WTC11 (cell line): Measurements from ENCODE around the gene SEBOX. TPM values are rescaled to one million over a fixed set of nuclear protein-coding genes. Genes with fewer than 3 reads are reported as not detected.

ENCODE experiments used
- ATF2 ChIP-seq: sonication (generic); formaldehyde crosslinking; IDR thresholded peaks from 2 replicates; pipeline ENCODE4 v1.8.1; 2022; ENCODE audit warnings: low read depth, missing genetic modification reagents, borderline replicate concordance
- E2F5 ChIP-seq: sonication (generic); formaldehyde crosslinking; IDR thresholded peaks from 2 replicates; pipeline ENCODE4 v1.8.1; 2022; ENCODE audit warnings: mild to moderate bottlenecking, moderate library complexity, missing genetic modification reagents
- ESRRA ChIP-seq: sonication (generic); formaldehyde crosslinking; IDR thresholded peaks from 2 replicates; pipeline ENCODE4 v1.8.1; 2022; ENCODE audit warnings: mild to moderate bottlenecking, missing genetic modification reagents, borderline replicate concordance
- FOXJ3 ChIP-seq: sonication (generic); formaldehyde crosslinking; IDR thresholded peaks from 2 replicates; pipeline ENCODE4 v1.9.0; 2021; ENCODE audit warnings: missing genetic modification reagents, mild to moderate bottlenecking, borderline replicate concordance
- FOXK1 ChIP-seq: sonication (generic); formaldehyde crosslinking; IDR thresholded peaks from 2 replicates; pipeline ENCODE4 v1.8.0; 2022; ENCODE audit warnings: mild to moderate bottlenecking, moderate library complexity, missing genetic modification reagents
- FOXP4 ChIP-seq: sonication (generic); formaldehyde crosslinking; IDR thresholded peaks from 2 replicates; pipeline ENCODE4 v1.8.0; 2022; ENCODE audit warnings: mild to moderate bottlenecking, missing genetic modification reagents
- HMGXB4 ChIP-seq: sonication (generic); formaldehyde crosslinking; IDR thresholded peaks from 2 replicates; pipeline ENCODE4 v1.8.1; 2023; ENCODE audit warnings: mild to moderate bottlenecking, moderate library complexity, missing genetic modification reagents
- KAT7 ChIP-seq: sonication (generic); formaldehyde crosslinking; IDR thresholded peaks from 2 replicates; pipeline ENCODE4 v1.8.1; 2023; ENCODE audit warnings: missing genetic modification reagents, mild to moderate bottlenecking, borderline replicate concordance
- MXD4 ChIP-seq: fragments of 250-450 bp; sonication (Bioruptor Pico); IDR thresholded peaks from 2 replicates; pipeline ENCODE4 v1.8.0; 2021; ENCODE audit warnings: mild to moderate bottlenecking, moderate library complexity, borderline replicate concordance
- NFATC4 ChIP-seq: fragments of 250-450 bp; sonication (Bioruptor Pico); IDR thresholded peaks from 2 replicates; pipeline ENCODE4 v1.9.0; 2021; ENCODE audit warnings: mild to moderate bottlenecking
- NR1H2 ChIP-seq: sonication (generic); formaldehyde crosslinking; IDR thresholded peaks from 2 replicates; pipeline ENCODE4 v1.9.0; 2021; ENCODE audit warnings: mild to moderate bottlenecking, moderate library complexity, missing genetic modification reagents
- PREB ChIP-seq: sonication (generic); formaldehyde crosslinking; IDR thresholded peaks from 2 replicates; pipeline ENCODE4 v1.8.1; 2022; ENCODE audit warnings: mild to moderate bottlenecking, missing genetic modification reagents, moderate library complexity, borderline replicate concordance
- RORB ChIP-seq: fragments of 250-450 bp; sonication (Bioruptor Pico); IDR thresholded peaks from 2 replicates; pipeline ENCODE4 v1.9.0; 2021; ENCODE audit warnings: mild to moderate bottlenecking
- SOX15 ChIP-seq: fragments of 250-450 bp; sonication (Bioruptor Pico); IDR thresholded peaks from 2 replicates; pipeline ENCODE4 v1.9.0; 2021; ENCODE audit warnings: mild to moderate bottlenecking
- TEAD1 ChIP-seq: sonication (generic); formaldehyde crosslinking; IDR thresholded peaks from 2 replicates; pipeline ENCODE4 v1.8.0; 2022; ENCODE audit warnings: mild to moderate bottlenecking, missing genetic modification reagents
- ZNF121 ChIP-seq: sonication (generic); formaldehyde crosslinking; IDR thresholded peaks from 2 replicates; pipeline ENCODE4 v1.8.0; 2023; ENCODE audit warnings: missing genetic modification reagents
- ZNF281 ChIP-seq: sonication (generic); formaldehyde crosslinking; IDR thresholded peaks from 2 replicates; pipeline ENCODE4 v1.8.0; 2023; ENCODE audit warnings: mild to moderate bottlenecking, missing genetic modification reagents
- ZNF532 ChIP-seq: fragments of 250-450 bp; sonication (Bioruptor Pico); IDR thresholded peaks from 2 replicates; pipeline ENCODE4 v1.9.0; 2021; ENCODE audit warnings: mild to moderate bottlenecking, borderline replicate concordance
- total RNA-seq: library from RNA; stranded (reverse); gene quantifications from 3 replicates; pipeline ENCODE4 v1.2.3, GENCODE V29; 2021

The SEBOX gene
- total RNA-seq, 1 experiment from 2014 or later: not detected

- TF ChIP-seq ZNF532 (CRISPR knock-in tag) (no peak), FOXK1 (CRISPR knock-in tag) (no peak), PREB (no peak), ESRRA (CRISPR knock-in tag) (0 out of 2 replicates have a peak, but pooled peaks have one; percentile 35), KAT7 (peak; percentile 80; the same call in 1 of the 2 replicates), HMGXB4 (CRISPR knock-in tag) (0 out of 2 replicates have a peak, but pooled peaks have one; percentile 26), SOX15 (CRISPR knock-in tag) (no peak), FOXJ3 (CRISPR knock-in tag) (no peak), E2F5 (peak; percentile 38; the same call in 1 of the 2 replicates), MXD4 (no peak), TEAD1 (CRISPR knock-in tag) (no peak), FOXP4 (CRISPR knock-in tag) (no peak; the same call in 1 of the 2 replicates), RORB (CRISPR knock-in tag) (no peak), NR1H2 (CRISPR knock-in tag) (no peak), ZNF121 (CRISPR knock-in tag) (no peak), ZNF281 (CRISPR knock-in tag) (no peak), ATF2 (CRISPR knock-in tag) (no peak), NFATC4 (CRISPR knock-in tag) (no peak)
Measured at GRCh38 chr17:28384281-28385036, 19.5 kb upstream of the SEBOX start (continued).
